ENCODE data around the gene C16orf96. TPM values are rescaled to one million over a fixed set of nuclear protein-coding genes. Genes with fewer than 3 reads are reported as not detected.

Gene C16orf96
- total RNA-seq, 1 experiment from 2014 or later, result 0.15 TPM

- H3K27me3 ChIP-seq (ENCODE audit: control insufficient read depth, insufficient read depth, low read length), result no peaks in the 10 kb centered on the region
- BruUV-seq (replicated peaks), result no TSS peak
- ChIA-PET POLR2A (no interaction called here), CTCF (interaction anchor here (0.7 to 1.0 kb wide), 2 partner anchors 10 to 34 kb away, joined by 3 to 4 read pairs; partner anchors contain the start of gene CDIP1)
- intact Hi-C loops (cut with micrococcal nuclease; ENCODE audit: unreplicated experiment), result loop anchor here (5.0 kb wide), 1 partner anchor 36 kb away; no protein-coding TSS in a partner anchor
- TF ChIP-seq CTCF (IDR thresholded peaks at IDR 0.05) (no peak), SIN3A (IDR thresholded peaks at IDR 0.05; ENCODE audit: borderline replicate concordance, insufficient read depth, low read depth, low read length) (no peak), TCF7L2 (IDR thresholded peaks at IDR 0.05; ENCODE audit: low read depth, low read length) (no peak), POLR2AphosphoS5 (IDR thresholded peaks at IDR 0.05; ENCODE audit: low read depth, low read length) (no peak)
- TF ChIP-seq, protein P1, sequence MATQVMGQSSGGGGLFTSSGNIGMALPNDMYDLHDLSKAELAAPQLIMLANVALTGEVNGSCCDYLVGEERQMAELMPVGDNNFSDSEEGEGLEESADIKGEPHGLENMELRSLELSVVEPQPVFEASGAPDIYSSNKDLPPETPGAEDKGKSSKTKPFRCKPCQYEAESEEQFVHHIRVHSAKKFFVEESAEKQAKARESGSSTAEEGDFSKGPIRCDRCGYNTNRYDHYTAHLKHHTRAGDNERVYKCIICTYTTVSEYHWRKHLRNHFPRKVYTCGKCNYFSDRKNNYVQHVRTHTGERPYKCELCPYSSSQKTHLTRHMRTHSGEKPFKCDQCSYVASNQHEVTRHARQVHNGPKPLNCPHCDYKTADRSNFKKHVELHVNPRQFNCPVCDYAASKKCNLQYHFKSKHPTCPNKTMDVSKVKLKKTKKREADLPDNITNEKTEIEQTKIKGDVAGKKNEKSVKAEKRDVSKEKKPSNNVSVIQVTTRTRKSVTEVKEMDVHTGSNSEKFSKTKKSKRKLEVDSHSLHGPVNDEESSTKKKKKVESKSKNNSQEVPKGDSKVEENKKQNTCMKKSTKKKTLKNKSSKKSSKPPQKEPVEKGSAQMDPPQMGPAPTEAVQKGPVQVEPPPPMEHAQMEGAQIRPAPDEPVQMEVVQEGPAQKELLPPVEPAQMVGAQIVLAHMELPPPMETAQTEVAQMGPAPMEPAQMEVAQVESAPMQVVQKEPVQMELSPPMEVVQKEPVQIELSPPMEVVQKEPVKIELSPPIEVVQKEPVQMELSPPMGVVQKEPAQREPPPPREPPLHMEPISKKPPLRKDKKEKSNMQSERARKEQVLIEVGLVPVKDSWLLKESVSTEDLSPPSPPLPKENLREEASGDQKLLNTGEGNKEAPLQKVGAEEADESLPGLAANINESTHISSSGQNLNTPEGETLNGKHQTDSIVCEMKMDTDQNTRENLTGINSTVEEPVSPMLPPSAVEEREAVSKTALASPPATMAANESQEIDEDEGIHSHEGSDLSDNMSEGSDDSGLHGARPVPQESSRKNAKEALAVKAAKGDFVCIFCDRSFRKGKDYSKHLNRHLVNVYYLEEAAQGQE (IDR thresholded peaks at IDR 0.05; ENCODE audit: insufficient read depth in 1 of 2, low read depth in 2 of 2, low read length in 1 of 2), result no peak
- no peaks in the 10 kb centered on the region for H3K36me3 ChIP-seq (ENCODE audit: control insufficient read depth, insufficient read depth, low read length)
- no peak for ATAC-seq
- H3K4me3 ChIP-seq (ENCODE audit: low read depth in 2 of 2, low read length in 2 of 2), result no peak overlapping the region
- no peak overlapping the region for H3K27ac ChIP-seq (ENCODE audit: low read length)
- H3K4me1 ChIP-seq (ENCODE audit: control insufficient read depth, insufficient read depth, low read length), result no peaks in the 10 kb centered on the region
- in situ Hi-C loops (cut with HindIII; ENCODE audit: low pct_unique_long_range_greater_than_20kb, low sequenced_read_pairs), result no loop called here
- no peaks in the 10 kb centered on the region for H3K9me3 ChIP-seq (ENCODE audit: control insufficient read depth, insufficient read depth, low read depth, low read length)
- DNase-seq (ENCODE audit: low read depth, low spot score), result no peak
Measured at GRCh38 chr16:4548124-4548523, 8.0 kb upstream of the C16orf96 start.

GRCh38 chr16:4550591-4550990 is 5.5 kb upstream of the C16orf96 start:
- no peak overlapping the region for H3K27ac ChIP-seq (ENCODE audit: low read length)
- no peaks in the 10 kb centered on the region for H3K36me3 ChIP-seq (ENCODE audit: control insufficient read depth, insufficient read depth, low read length)
- intact Hi-C loops (cut with micrococcal nuclease; ENCODE audit: unreplicated experiment), result no loop called here
- BruUV-seq (replicated peaks), result no TSS peak
- H3K4me1 ChIP-seq (ENCODE audit: control insufficient read depth, insufficient read depth, low read length), result no peaks in the 10 kb centered on the region
- TF ChIP-seq, protein P1 (IDR thresholded peaks at IDR 0.05; ENCODE audit: insufficient read depth in 1 of 2, low read depth in 2 of 2, low read length in 1 of 2), result no peak
- TF ChIP-seq TCF7L2 (IDR thresholded peaks at IDR 0.05; ENCODE audit: low read depth, low read length), result no peak
- TF ChIP-seq SIN3A (IDR thresholded peaks at IDR 0.05; ENCODE audit: borderline replicate concordance, insufficient read depth, low read depth, low read length), result no peak
- no peak for TF ChIP-seq POLR2AphosphoS5 (IDR thresholded peaks at IDR 0.05; ENCODE audit: low read depth, low read length)
- no peak for TF ChIP-seq CTCF (IDR thresholded peaks at IDR 0.05)
- ATAC-seq, result no peak
- H3K27me3 ChIP-seq (ENCODE audit: control insufficient read depth, insufficient read depth, low read length), result no peaks in the 10 kb centered on the region
- CTCF ChIA-PET, result interaction anchor here (0.6 kb wide), 1 partner anchor 264 kb away, joined by 8 read pairs; no protein-coding TSS in a partner anchor
- in situ Hi-C loops (cut with HindIII; ENCODE audit: low pct_unique_long_range_greater_than_20kb, low sequenced_read_pairs), result no loop called here
- no peak overlapping the region for H3K4me3 ChIP-seq (ENCODE audit: low read depth in 2 of 2, low read length in 2 of 2)
- no peaks in the 10 kb centered on the region for H3K9me3 ChIP-seq (ENCODE audit: control insufficient read depth, insufficient read depth, low read depth, low read length)
- POLR2A ChIA-PET, result interaction anchor here (0.6 kb wide), 1 partner anchor 54 kb away, joined by 4 read pairs; no protein-coding TSS in a partner anchor
- DNase-seq (ENCODE audit: low read depth, low spot score), result no peak

Data from Panc1 (cell line).